Activated T-cell treated with anti-CD3 and anti-CD28 coated beads for 1 hour (primary cell): Measurements from ENCODE around the gene FGF4.

Experiments
- DNase-seq: peaks from one replicate; pipeline ENCODE4 v3.0.0-alpha.2; 2020; ENCODE audit warnings: low read depth

Gene FGF4

GRCh38 chr11:69775163-69775755 is at the start of gene FGF4:
Gene FGF4, minus strand, starts transcription at chr11:69775341. Its CDS starts 257 bp downstream, at chr11:69775084.
- no peak for DNase-seq

- no peak for DNase-seq
Observed at GRCh38 chr11:69823641-69824265, 48.6 kb upstream of the FGF4 start.

DNA sequence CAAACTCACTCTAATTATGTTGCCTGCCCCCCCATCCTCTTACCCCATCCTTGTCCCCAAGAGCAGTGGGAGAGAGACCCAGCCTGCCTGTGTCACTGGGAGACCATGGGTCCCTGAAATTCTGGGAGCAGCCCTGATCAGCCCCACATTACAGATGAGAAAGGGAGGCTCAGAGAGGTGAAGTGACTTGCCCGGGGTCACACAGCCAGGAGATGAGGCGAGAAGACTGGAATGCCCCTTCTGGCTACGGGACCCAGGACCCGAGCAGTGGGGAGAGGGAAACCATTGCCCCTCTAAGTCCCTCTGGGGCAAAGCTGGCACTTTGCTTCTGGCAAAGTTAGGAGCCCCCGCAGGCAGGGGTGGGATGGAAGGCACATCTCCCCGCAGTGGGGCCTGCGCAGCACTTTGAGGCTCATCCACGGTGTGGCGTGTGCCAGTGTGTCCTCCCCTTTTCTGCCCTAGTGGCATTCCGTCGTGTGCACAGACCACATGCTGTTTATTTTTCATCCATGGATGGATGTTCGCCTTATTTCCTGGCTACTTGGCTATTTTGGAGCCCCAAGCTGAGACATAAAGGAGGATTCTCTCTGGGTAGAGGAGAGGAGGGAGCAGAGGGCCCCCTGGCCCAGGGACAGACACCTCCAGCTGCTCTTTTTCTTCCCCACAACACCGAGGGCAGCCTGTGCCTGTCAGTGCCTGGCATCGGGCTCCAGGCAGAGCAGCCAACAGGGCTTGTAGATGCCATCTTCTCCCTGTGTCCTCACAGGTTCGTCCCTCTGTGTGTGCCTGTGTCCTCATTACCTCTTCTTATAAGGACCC is 47.7 kb upstream of the FGF4 start:
- no peak for DNase-seq

DNA sequence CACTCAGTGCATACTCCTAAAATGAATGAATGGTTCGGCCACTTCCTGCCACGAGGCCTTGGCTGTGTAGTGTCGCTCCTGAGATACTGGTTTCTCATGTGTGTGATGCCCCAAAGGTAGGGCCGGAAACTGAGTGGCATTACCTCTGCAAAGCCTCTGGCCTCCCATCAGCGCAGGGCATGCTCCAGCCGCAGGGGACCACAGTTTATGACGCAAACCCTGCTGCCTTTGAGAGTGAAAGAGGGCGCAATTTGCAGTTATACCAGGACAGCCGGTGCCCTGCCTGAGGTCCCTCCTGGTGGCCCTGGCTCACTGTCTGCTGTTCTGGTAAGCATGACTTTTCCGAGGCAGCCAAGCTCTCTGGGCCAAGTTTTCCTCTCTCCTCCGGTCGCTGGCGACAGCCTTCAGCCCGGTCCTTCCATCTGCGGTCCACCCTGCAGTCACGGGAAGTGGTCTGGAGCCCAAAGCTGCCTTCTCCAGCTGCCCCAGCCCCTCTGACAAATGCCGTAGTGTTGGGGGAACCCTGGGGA is 46.4 kb upstream of the FGF4 start:
- DNase-seq: no peak

DNA sequence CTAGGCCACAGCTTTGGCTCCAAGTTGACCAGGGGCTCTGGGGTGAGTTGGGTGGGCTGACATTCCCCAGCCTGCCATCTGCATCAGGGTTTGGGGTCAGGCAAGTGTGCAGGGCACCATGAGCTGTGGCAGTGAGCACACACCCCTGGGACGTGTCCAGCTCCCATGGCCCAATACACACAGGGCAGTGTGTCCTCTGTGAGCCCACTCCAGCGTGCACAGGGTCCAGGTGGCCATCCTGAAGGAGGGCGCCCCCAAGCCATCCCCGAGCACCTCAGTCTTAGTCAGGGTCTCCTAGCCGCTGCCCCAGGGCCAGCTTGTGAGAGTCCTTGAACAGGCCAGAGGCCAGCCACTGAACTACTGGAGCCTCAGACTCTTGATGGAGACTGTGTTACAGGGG is 45.3 kb upstream of the FGF4 start:
- DNase-seq: no peak

GRCh38 chr11:69819541-69820070 is 44.5 kb upstream of the FGF4 start:
- DNase-seq: no peak

GRCh38 chr11:69818603-69819441 is 43.7 kb upstream of the FGF4 start, which contains the start of gene FGF3:
Gene FGF3, minus strand, starts transcription at chr11:69819416. Its CDS starts 483 bp downstream, at chr11:69818933.
- no peak for DNase-seq

GRCh38 chr11:69818231-69818602 is 43.1 kb upstream of the FGF4 start:
- DNase-seq: no peak

GRCh38 chr11:69817265-69818230 is 42.4 kb upstream of the FGF4 start:
- DNase-seq: no peak

GRCh38 chr11:69816671-69817070 is 41.5 kb upstream of the FGF4 start:
- DNase-seq: no peak

GRCh38 chr11:69815973-69816372 is 40.8 kb upstream of the FGF4 start:
- DNase-seq: no peak

- no peak for DNase-seq
Observed at GRCh38 chr11:69814902-69815301, 39.8 kb upstream of the FGF4 start.

GRCh38 chr11:69814411-69814810 is 39.3 kb upstream of the FGF4 start:
- no peak for DNase-seq

DNA sequence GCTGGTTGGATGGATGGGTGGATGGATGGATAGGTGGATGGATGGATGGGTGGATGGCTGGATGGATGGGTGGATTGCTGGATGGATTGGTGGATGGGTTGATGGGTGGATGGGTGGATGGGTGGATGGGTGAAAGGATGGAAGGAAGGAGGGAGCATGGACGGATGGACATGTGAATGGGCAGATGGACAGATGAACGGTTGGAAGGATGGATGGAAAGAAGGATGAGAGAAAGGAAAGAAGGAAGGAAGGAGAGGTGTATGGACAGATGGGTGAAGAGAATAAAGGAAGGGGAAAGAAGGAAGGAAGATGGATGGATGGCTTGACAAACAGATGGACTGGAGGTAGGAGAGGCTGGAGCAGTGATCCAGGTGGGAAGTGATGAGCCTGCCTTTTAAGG is 38.7 kb upstream of the FGF4 start:
- no peak for DNase-seq

GRCh38 chr11:69812946-69813345 is 37.8 kb upstream of the FGF4 start:
- DNase-seq: no peak

DNA sequence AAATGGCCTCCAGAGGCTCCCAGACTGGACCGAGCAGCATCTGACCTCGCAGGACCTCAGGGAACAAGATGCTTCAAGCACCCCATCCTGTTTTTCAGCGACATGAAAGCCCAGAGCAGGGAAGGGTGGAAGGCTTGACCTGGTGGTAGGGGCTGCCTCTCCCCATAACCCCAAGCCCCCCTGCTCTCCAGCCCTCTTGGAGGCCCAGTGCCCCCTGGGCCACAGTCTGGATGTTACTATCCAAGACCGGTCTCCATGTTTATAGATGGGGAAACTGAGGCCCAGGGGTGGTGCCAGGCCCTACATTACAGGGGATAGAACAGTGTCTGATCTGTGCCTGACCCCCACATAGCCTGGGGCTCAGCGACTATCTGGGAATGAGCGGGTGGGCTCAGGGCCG is 37.1 kb upstream of the FGF4 start:
- no peak for DNase-seq

GRCh38 chr11:69811431-69811830 is 36.3 kb upstream of the FGF4 start:
- DNase-seq: no peak

GRCh38 chr11:69810289-69811118 is 35.4 kb upstream of the FGF4 start:
- no peak for DNase-seq

DNA sequence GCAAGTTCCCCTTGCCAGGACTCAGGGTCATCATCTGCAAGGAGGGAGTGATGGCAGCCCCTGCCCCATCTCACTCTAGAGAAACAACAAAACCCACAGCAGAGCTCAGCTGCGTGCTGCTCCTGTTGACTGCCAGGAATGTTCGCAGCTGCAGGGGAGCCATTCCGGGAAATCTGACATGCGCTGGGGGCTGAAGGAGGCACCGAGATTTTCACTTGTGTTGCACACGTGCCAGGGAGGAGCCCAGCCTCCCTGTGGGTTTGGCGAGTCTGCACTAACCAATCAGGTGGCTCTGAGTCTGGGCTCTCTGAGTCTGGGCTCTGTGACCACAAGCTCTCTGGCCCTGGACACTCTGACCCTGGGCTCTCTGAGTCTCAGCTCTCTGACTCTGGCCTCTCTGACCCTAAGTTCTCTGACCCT is 33.5 kb upstream of the FGF4 start:
- DNase-seq: no peak
